Esophagus squamous epithelium (tissue), 4 donors: ENCODE measurements around the gene SEMA5A.

Source experiments
- CTCF ChIP-seq, 6 experiments: fragments of 450-650 bp in 4 of 6; fragments of 200-600 bp in 2 of 6; sonication (generic) in 2 of 6; IDR thresholded peaks; one replicate each; pipeline ENCODE4 v1.5.1; 2016 to 2019; ENCODE audit warnings: antibody characterized with exemption in 6 of 6, mild to moderate bottlenecking in 4 of 6, moderate library complexity in 4 of 6
- POLR2A ChIP-seq, 4 donors: fragments of 450-650 bp; IDR thresholded peaks; one replicate each; pipeline ENCODE4 v1.6.1; 2017; ENCODE audit warnings: antibody characterized with exemption in 4 of 4, mild to moderate bottlenecking in 4 of 4, moderate library complexity in 3 of 4

- TF ChIP-seq CTCF (IDR thresholded peaks at IDR 0.05) (no peak), POLR2A (IDR thresholded peaks at IDR 0.05) (no peak)
Measured at GRCh38 chr5:9480499-9480898, 65.4 kb downstream of the SEMA5A start.
